Measurements from ENCODE around the gene DTNB.

GRCh38 chr2:25341753-25342371 is 331.5 kb downstream of the DTNB start, which contains the start of gene DNMT3A:
- TF ChIP-seq CTCF (conservative IDR thresholded peaks at IDR 0.05; ENCODE audit: low read depth, low read length) = no peak
- no peak for TF ChIP-seq USF2 (IDR thresholded peaks at IDR 0.05; ENCODE audit: low read depth, low read length)
- TF ChIP-seq CEBPB (IDR thresholded peaks at IDR 0.05; ENCODE audit: low read depth, low read length) = no peak
- TF ChIP-seq RAD21 (IDR thresholded peaks at IDR 0.05; ENCODE audit: low read length) = no peak
- TF ChIP-seq RFX5 (IDR thresholded peaks at IDR 0.05; ENCODE audit: low read depth, low read length) = no peak
